ENCODE measurements around the gene ANKRD60.
A peak's percentile ranks its signal among the peaks of the same experiment; 100 is the strongest.

The ANKRD60 gene

DNA sequence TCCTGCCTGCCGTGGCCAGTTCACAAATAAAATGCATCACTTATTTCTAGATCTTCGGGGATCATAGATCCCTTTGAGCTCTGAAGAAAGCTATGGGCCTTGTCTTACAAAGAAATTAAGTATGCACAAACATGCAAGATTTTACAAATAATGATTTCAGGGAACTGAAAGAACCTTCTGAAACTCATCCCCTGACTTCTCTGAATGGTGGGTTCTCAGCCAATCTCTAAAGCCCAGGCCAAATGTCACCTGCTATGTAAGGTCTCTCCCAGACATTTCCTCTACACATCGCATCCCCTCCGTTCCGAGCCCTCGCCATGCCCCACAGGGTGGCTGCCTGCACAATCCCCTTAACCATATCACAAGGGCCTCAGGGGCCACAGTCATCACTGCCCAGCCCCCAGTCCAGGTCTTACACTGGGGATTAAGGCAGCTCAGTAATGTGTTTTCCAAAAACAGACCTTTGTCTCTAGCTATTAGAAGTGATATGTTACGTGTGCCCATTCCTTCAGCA lies 16.1 kb upstream of the ANKRD60 start:
- no peak for DNase-seq (ENCODE audit: low read depth)

- DNase-seq (ENCODE audit: low read depth): no peak
Observed at GRCh38 chr20:58243653-58244410, 15.4 kb upstream of the ANKRD60 start.

- DNase-seq (ENCODE audit: low read depth): no peak
Observed at GRCh38 chr20:58242824-58243223, 14.4 kb upstream of the ANKRD60 start.

- DNase-seq (ENCODE audit: low read depth): no peak
Observed at GRCh38 chr20:58241766-58242465, 13.5 kb upstream of the ANKRD60 start.

- DNase-seq (ENCODE audit: low read depth): no peak
Observed at GRCh38 chr20:58240471-58240870, 12.0 kb upstream of the ANKRD60 start.

DNA sequence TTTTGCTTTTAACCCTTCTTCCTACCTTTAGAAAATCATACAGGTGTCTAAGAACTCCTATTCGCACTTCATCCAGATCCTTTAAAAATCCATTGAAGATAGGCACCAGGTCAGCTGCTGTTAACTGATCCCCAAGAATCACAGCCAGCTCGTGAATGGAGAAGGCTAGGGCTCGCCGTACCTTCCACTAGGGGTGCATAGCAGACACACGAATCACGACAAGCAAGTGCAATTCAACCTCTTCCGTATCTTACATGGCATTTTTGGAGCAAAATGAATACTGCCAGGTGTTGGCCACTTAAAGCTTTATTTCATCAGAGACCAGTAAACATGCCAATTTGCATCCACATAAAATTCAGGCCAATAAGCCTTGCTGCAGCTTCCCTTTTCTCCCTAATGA lies 10.8 kb upstream of the ANKRD60 start:
- no peak for DNase-seq (ENCODE audit: low read depth)

DNA sequence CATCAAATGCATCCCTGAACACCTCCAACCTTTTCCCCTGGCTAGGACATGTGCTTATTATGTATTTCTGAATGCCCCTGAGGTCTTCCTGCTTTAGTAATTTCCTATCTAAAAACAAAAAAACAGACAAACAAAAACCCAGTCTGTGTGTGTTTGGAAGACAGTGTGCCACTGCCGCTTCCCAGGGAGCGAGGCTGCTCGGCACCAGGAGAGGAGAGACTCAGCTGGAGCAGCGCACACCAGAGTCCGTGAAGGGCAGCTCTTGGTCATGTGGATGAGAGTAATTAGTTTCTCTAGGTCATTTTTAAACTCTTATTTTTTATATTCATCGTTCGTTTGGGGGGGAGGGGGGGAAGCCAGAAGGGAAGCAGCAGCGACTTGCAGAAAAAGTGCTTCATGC lies 10.0 kb upstream of the ANKRD60 start:
- no peak for DNase-seq (ENCODE audit: low read depth)

DNA sequence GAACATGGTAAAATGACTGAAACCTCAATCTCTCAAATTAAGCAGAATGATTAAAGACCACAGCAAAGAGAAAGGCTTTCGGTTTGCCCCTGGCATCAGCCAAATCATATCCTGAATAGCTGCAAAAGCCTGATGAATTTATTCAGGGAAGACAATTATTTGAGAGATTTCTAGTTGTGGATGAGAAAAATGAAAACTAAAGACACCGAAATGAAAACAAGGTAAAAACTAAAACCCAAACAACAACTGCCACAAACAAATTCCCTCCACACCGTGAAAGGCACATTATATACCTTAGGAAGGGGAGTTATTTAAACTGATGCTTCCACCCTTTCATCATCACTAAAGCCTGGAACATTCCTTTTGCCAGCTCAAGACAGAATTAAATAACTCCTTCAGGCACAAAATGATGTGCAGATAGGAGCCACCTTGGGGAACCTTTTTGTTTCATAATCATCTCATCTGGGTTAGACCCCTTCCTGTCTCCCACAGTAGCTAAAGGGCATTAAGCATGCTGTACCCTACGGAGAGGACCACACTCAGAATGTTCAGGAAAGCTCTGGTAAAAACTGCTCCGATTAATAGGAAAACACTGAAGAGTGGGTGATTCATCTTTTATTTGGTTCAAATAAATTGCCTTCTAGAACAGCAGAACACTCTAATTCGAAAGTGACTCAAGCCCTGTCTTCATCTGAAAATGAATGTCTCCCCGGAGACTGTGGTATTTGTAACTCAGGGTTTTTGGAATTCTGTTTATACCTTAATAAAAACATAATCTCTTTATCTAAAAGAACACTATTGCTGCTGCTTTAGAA lies 9.1 kb upstream of the ANKRD60 start:
- DNase-seq (ENCODE audit: low read depth): peak; percentile 56

DNA sequence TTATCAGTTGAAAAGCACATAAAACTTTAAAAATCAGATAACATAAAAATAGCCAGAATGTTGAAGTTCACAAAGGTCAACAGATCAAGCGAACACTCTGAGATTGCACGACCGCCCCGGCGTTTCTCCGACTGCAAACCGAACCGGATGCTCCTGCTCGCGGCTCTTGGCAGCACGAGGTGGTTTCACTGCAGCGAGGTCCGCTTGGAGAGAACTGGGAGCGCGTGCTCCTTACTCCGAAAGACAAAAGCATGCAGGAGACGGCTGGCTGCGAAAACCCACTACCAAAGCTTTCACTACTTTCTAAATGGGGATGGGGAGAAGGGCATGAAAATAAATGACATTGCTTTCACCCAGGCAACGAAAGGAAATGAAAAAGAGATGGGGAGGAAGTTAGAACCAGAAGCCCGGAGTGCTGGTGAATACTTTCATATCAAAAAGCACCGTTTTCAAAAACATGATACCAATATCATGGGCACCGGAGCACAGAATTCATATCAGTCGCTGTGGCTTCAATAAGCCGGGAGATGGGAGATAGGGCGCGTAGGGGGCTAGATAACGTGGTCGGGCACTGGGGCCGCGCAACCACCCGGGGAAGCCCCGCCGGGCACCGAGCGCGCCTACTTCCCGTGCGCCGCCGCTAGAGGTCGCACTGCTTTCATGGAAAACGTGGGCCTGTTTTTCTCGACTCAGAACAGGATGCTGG lies 8.3 kb upstream of the ANKRD60 start:
- DNase-seq (ENCODE audit: low read depth): peak; percentile 43

DNA sequence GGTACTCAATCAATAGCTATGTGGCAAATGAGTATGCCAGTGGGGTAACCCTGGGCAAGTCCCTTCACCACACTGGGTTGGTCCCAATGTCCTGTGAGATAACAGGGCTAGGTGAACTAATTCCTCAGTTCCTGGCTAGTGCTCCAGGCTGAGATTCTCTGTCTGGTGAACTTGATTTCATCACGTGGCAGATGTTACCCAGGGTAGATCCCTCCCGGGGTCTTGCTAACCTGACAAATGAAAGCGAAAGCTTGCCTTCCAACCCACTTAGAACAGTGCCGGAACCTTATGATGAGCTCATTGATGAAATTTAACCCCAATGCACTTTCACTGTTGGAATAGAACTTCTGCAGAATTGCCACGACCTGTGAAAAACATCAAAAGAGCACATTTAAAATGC lies 6.6 kb upstream of the ANKRD60 start:
- DNase-seq (ENCODE audit: low read depth): no peak

- DNase-seq (ENCODE audit: low read depth): no peak
Observed at GRCh38 chr20:58233881-58234528, 5.6 kb upstream of the ANKRD60 start.

GRCh38 chr20:58233393-58233792 lies 4.9 kb upstream of the ANKRD60 start:
- no peak for DNase-seq (ENCODE audit: low read depth)

- DNase-seq (ENCODE audit: low read depth): no peak
Observed at GRCh38 chr20:58231683-58232082, 3.2 kb upstream of the ANKRD60 start.

GRCh38 chr20:58229198-58229798 lies 845 bp upstream of the ANKRD60 start:
- DNase-seq (ENCODE audit: low read depth): no peak

GRCh38 chr20:58228103-58228483 lies 360 bp downstream of the ANKRD60 start:
- DNase-seq (ENCODE audit: low read depth): no peak

DNA sequence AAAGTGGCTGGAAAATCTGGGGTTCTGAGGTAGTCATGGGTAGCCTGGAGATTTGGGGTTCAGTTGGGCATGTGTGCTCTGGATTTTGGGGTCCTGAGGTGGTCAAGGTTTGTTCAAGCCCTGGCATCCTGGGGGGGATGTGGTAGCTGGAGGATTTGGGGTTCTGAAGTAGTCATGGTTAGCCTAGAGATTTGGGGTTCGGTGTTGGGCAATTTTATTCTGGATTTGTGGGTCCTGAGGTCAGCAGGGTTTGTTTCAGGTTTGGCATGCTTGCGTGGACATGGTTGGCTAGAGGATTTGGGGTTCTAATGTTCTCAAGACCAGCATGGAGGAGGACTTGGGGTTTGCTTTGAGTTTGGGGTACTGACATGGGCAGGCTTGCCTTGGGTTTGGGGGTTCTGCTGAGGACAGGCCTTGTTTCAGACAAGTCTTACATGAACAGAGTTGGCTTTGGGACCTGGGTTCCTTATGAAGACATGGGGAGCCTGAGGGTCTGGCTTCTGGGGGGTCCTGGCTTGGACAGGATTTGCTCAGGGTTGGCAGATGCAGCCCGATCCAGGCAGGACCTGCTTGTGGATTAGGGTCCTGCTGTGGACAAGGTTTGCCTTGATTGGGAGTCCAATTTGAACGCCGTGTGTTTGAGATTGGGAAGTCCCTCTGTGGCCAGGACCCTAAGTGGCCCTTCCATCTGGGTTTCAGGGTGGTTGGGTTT lies 906 bp downstream of the ANKRD60 start:
- DNase-seq (ENCODE audit: low read depth): no peak

DNA sequence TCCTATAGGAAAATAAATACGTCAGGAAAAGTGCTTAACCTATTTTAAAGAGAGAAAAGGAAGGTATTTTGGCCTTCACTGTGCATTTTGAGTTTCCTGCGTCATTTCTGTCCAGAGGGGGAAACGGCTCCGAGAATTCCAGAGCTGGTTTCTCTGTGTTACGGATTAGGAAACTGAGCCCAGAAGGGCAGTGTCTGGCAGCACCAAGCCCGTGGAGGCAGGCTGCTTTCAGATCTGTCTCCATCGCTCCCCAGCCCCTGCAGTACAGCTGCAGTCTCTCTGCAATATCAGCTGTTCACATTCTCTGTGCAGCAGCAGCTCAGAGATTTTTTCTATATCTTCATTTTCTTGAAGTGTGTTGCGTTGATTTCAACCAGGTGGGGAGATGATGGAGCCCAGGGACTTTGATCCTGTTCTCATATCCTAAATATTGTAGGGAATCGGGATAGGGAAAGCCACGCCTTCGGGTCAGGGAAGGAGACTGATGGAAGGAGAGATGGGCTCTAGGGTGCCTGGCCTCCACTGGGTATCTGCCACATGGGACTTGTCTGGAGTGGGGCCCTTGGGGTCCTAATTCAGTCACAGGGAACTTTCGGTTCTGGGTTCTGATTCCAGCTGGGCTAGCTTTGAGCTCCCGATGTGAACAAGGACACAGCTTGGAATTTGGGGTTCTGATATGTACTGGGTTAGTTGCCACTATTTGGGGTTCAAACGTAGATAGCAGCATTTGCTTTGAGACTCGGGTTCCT lies 2.8 kb downstream of the ANKRD60 start:
- no peak for DNase-seq (ENCODE audit: low read depth)

DNA sequence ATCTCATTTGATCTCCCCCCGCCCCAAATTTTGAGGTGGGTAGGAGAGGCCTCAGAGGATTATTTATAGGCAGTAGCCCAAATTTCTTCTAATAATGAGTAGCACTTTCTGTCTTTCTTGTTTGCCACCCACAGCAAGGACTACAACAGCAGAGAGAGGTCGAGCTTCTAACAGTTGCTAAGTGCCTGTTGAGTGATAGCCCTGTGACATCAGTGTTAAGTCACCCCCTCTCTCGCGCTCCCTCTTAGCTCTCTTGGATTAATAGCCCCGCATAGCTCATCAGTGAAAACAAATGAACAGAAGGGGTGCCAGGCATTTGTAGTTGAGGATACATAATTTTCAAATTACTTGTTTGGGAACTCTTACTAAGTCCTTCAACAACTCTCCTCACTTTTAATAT lies 3.5 kb downstream of the ANKRD60 start:
- DNase-seq (ENCODE audit: low read depth): no peak

DNA sequence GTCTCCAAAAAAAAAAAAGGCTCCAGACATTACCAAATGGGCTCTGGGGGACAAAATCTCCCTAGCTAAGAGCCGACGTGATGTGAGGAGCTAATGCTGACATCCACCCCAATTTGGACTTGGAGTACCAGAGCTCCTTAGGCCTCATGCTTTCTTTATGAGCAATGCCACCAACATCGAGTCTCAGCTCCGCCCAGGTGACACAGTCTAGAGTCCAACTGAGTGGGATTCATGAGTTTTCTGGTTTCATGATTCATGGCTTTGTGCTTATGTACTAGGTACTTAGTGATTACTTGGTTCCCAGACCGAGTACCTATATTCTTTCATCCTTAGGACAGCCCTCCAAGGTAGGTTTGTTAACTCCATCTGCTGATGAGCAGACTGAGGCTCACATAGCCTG lies 4.4 kb downstream of the ANKRD60 start:
- DNase-seq (ENCODE audit: low read depth): no peak

Measured in HS-5 (cell line).